HG03159 (cell line): Measurements from ENCODE around the gene ZNF148.

Experiments
- ATAC-seq: cut with Tn5 transposase; IDR thresholded peaks from one replicate; pipeline ENCODE4 v1.9.1; 2021; ENCODE audit warnings: mild to moderate bottlenecking, moderate library complexity; ENCODE audit not compliant: unreplicated experiment

ZNF148 gene

GRCh38 chr3:125289429-125289981, 85.6 kb downstream of the ZNF148 start:
- no peak for ATAC-seq

- ATAC-seq = no peak
Observed at GRCh38 chr3:125287248-125287647, 87.9 kb downstream of the ZNF148 start.

- no peak for ATAC-seq
Observed at GRCh38 chr3:125281381-125281780, 93.7 kb downstream of the ZNF148 start.

GRCh38 chr3:125280668-125281361, 94.3 kb downstream of the ZNF148 start:
- no peak for ATAC-seq

- no peak for ATAC-seq
Observed at GRCh38 chr3:125278155-125278554, 97.0 kb downstream of the ZNF148 start.

GRCh38 chr3:125271127-125271526, 104.0 kb downstream of the ZNF148 start:
- ATAC-seq = no peak

GRCh38 chr3:125267460-125267859, 107.7 kb downstream of the ZNF148 start:
- ATAC-seq = no peak

GRCh38 chr3:125266971-125267370, 108.2 kb downstream of the ZNF148 start:
- no peak for ATAC-seq

- no peak for ATAC-seq
Observed at GRCh38 chr3:125262161-125262560, 113.0 kb downstream of the ZNF148 start.

- ATAC-seq = no peak
Observed at GRCh38 chr3:125261031-125261430, 114.1 kb downstream of the ZNF148 start.

- ATAC-seq = no peak
Observed at GRCh38 chr3:125260158-125260557, 115.0 kb downstream of the ZNF148 start.

GRCh38 chr3:125257536-125257935, 117.6 kb downstream of the ZNF148 start:
- no peak for ATAC-seq

- no peak for ATAC-seq
Observed at GRCh38 chr3:125256675-125257074, 118.5 kb downstream of the ZNF148 start.

- ATAC-seq = no peak
Observed at GRCh38 chr3:125250973-125251372, 124.2 kb downstream of the ZNF148 start.

GRCh38 chr3:125246237-125246636, 128.9 kb downstream of the ZNF148 start:
- ATAC-seq = no peak

GRCh38 chr3:125245521-125245920, 129.6 kb downstream of the ZNF148 start:
- ATAC-seq = no peak

- ATAC-seq = no peak
Observed at GRCh38 chr3:125240496-125240895, 134.6 kb downstream of the ZNF148 start.

GRCh38 chr3:125239266-125239665, 135.9 kb downstream of the ZNF148 start:
- no peak for ATAC-seq

- ATAC-seq = no peak
Observed at GRCh38 chr3:125238759-125239158, 136.4 kb downstream of the ZNF148 start.

GRCh38 chr3:125236331-125236903, 138.7 kb downstream of the ZNF148 start:
- no peak for ATAC-seq

- no peak for ATAC-seq
Observed at GRCh38 chr3:125234831-125235230, 140.3 kb downstream of the ZNF148 start.

GRCh38 chr3:125232401-125232800, 142.7 kb downstream of the ZNF148 start:
- ATAC-seq = no peak
